GM12875 (cell line): ENCODE measurements around the gene SIPA1L3.

Experiments
- H3K4me3 ChIP-seq: one replicate; pipeline ENCODE4 v1.5.1; 2011; ENCODE audit warnings: low read depth, low read length, control low read depth
- TF ChIP-seq, protein P1 (sequence below): IDR thresholded peaks from 2 replicates; pipeline ENCODE4 v1.5.1; 2011; ENCODE audit warnings: low read depth, mild to moderate bottlenecking, control low read depth, inconsistent platforms, low read length, moderate library complexity, borderline replicate concordance; ENCODE audit not compliant: insufficient read depth

The SIPA1L3 gene

DNA sequence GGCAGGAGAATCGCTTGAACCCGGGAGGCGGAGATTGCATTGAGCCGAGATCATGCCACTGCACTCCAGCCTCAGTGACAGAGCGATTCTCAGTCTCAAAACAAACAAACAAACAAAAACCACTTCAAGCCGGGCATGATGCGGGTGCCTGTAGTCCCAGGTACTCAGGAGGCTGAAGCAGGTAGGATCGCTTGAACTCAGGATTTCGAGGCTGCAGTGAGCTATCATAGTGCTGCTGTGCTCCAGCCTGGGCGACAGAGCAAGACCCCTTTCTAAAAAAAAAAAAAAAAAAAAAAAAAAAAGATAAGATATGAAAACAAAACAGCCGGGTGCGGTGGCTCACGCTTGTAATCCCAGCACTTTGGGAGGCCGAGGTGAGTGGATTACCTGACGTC, 336.3 kb downstream of the SIPA1L3 start:
- no peak overlapping the region for H3K4me3 ChIP-seq
- TF ChIP-seq, protein P1, sequence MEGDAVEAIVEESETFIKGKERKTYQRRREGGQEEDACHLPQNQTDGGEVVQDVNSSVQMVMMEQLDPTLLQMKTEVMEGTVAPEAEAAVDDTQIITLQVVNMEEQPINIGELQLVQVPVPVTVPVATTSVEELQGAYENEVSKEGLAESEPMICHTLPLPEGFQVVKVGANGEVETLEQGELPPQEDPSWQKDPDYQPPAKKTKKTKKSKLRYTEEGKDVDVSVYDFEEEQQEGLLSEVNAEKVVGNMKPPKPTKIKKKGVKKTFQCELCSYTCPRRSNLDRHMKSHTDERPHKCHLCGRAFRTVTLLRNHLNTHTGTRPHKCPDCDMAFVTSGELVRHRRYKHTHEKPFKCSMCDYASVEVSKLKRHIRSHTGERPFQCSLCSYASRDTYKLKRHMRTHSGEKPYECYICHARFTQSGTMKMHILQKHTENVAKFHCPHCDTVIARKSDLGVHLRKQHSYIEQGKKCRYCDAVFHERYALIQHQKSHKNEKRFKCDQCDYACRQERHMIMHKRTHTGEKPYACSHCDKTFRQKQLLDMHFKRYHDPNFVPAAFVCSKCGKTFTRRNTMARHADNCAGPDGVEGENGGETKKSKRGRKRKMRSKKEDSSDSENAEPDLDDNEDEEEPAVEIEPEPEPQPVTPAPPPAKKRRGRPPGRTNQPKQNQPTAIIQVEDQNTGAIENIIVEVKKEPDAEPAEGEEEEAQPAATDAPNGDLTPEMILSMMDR = no peak

DNA sequence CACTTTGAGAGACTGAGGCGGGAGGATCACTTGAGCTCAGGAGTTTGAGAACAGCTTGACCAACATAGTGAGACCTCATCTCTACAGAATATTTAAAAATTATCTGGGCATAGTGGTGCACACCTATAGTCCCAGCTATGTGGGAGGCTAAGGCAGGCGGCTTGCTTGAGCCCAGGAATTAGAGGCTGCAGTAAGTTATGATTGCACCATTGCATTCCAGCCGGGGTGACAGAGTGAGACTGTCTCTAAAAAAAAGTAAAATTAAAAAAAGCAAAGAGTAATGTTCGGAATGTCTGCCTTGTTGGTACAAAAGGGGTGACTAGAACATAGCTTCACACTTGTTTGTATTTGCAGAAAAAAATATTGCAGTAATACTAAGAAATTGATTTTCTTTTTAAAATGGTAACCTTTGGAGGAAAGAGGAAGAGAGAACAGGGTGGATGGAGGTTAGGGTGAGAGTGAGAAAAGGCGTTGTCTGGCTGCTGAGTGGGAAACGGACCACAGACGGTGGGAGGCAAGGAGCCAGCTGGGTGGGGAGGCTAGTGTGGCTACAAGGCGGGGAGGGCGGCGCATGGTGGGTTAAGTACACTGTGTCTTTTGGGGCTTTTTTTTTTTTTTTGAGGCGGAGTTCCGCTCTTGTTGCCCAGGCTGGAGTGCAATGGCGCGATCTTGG, 339.0 kb downstream of the SIPA1L3 start:
- H3K4me3 ChIP-seq = no peak overlapping the region
- TF ChIP-seq, protein P1 = no peak

DNA sequence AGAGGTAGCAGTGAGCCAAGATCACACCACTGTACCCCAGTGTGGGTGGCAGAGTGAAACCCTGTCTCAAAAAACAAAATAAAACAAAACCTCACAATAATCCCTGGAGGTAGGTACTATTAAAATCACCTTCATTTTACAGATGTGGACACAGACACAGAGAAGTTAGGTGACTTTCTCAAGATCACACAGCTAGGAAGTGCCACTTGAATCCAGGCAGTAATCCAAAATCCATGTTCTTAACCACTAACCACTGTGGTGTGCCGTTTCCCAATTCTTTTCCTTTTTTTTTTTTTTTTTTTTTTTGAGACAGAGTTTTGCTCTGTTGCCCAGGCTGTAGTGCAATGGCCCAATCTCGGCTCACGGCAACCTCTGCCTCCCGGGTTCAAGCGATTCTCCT, 340.1 kb downstream of the SIPA1L3 start:
- TF ChIP-seq, protein P1 = no peak

DNA sequence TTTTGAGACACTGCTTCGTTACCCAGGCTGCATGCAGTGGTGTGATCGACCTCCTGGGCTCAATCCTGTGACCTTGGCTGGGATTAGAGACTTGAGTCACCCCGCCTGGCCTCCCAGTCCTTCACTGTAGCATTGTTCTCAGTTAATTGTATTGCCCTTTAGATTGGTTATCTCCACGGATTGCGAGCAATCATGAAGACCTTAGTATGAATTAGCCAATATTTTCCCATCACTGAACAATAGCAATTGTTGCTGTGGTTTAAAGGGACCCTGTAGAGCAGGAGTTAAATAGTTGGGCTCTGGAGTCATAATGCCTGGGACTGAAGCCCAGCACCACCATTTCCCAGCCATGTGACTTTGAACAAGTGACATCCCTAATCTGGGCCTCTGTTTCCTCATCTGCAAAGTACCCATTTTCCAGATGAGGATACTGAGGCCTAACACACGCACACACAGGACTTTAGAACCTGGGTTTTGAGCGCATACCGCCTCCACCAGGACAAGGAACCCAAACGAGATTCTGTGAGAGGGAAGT, 340.8 kb downstream of the SIPA1L3 start:
- TF ChIP-seq, protein P1 = no peak
- H3K4me3 ChIP-seq = no peak overlapping the region

More for the DNA sequence above, 340.1 kb downstream of the SIPA1L3 start:
- no peak overlapping the region for H3K4me3 ChIP-seq

DNA sequence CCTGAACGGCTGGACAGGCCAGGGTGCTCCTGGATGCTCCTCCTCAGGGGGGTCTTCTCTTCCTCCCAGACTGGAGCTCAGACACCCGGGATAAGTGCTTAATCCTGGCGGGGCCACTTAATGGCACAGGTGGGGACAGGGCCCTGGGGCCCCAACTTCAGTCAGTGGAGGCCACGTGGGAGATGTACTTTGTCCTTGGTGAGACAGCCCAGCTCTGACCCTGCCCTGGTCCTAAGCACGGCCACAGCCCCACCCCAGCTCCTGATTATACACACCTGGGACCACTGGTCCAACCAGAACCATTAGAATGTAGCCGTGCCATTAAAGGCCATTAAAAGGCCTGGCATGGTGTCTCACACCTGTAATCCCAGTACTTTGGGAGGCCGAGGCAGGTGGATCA, 341.4 kb downstream of the SIPA1L3 start:
- TF ChIP-seq, protein P1 = no peak
- no peak overlapping the region for H3K4me3 ChIP-seq

DNA sequence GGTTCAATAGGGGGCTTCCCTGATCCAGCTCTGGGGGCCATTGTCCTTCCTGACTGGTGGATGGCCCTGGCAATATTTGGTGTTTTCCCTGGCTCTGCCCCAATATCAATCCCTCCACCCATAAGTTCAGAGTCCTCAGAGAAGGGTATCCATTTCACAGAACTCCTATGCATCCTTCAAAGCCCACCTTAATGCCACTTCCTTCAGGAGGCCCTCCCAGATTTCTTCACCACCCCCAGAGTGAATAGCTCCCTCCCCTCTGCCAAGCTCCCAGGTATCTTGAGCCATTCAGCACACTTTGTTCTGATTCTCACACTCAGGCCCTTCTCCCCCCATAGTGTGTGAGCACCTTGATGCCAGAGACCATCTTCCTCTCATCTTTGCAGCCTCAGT, 343.4 kb downstream of the SIPA1L3 start:
- TF ChIP-seq, protein P1 = no peak
- H3K4me3 ChIP-seq = no peak overlapping the region

DNA sequence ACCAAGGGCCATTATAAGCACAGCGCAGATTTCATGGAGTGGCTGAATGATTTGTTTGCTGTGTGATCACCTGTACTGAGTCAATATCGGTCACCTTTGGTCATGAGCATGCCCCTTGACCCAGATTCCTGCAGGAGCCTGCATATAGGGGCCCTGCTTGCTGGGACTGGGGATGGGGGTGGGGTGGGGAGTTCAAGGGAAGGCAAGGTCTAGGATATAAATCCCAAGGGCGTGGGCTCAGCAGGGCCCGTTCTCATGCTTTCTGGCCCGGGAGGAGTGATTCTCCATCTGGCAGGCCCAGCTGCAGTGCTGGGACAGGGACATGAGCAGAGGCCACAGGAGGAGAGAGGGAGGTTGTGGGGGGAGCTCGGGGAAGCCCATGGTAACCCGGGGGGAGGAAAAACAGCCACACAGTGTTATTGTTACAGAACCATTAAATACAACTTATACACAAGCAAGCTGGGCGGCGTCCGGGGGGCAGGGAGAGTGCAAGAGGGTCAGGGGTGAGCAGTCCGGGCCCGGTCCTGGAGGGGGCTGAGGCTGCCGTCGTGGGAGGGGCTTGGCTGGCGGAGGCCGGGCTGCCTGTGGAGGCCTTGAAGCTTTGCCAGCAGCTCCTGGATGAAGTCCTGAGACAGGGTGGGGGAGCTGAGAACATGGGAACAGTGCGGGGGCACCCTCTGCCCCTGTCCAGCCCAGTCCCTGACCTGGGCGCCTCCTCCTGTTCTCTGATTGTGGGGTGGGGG, 344.0 kb downstream of the SIPA1L3 start:
- no peak overlapping the region for H3K4me3 ChIP-seq
- TF ChIP-seq, protein P1 = no peak
